T-helper 1 cell (primary cell): ENCODE results near the gene METRN.
A peak's percentile ranks its signal among the peaks of the same experiment; 100 is the strongest.

Experiments used
- DNase-seq, 5 donors: peaks; one replicate each; pipeline ENCODE4 v3.0.0-alpha.2; 2012 to 2020

The METRN gene

DNA sequence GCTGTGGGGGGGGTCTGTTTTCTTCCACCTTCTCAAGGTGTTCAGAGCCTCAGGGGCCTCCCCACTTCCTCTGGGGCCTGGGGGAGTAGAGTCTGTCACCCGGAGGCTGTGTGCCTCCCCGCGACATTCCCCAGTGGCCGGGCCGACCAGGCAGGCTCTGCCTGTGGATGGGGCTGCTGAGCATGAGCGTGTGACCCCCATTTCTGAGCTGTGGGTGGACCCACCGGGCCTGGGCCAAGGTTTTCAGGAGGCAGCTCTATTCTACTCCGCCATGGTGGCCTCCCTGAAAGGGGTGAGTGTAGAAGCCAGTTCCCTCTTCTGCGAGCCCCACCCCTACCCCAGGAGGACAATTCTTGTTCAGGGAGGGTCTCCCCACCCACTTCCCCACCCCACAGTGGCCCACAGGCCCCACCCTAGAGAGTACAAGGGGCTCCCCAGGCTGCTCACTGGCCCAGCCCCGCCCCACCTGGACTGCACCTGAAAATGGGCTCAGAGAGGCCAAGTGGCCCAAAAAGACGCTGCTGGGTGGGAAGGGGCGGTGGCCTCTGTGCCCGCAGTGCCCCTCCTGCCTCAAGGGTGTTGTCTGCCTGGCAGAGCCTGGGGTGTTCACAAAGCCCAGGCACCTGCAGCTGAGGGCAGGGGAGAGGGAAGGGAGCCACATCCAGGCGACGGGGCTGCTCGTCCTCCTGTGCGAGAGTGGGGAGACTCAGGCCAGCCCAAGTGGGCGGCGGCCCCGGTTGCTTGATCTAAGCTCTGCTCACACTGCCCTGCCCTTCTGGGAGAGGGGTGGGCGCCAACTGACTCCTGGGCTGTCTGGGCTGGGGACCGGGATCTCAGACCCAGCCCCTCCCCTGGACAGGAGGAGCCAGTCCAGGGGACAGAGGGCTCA, 47.0 kb downstream of the METRN start:
- peak in 1 of 5 donors; percentile 11 for DNase-seq

DNA sequence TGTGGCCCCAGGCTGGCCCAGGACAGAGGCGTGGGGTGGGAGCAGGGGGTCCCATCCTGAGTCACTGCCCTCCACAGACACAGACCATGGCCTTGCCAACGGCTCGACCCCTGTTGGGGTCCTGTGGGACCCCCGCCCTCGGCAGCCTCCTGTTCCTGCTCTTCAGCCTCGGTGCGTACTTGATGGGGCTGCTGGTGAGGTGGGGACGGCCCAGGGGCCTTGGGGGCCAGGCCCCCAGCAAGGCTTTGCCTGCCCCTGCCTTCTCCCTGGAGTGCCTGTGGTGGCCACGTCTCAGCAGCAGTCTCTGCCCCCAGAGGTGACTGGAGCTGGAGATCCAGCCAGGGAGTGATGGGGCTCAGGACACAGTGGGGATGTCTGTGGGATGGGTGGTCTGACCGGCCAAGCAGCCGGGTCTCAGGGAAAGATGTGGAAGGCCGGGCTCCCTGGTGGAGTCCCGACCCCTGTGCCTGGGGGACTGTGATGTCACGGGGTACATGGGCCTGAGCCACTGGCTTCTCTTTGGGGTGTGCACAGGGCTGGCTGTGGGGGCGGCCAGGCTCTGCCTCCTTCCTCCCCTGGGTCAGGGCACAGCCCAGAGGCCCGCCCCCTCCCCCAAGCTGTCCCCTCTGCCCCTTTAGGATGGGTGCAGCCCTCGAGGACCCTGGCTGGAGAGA, 47.8 kb downstream of the METRN start:
- no peak for DNase-seq

- no peak for DNase-seq
Measured at GRCh38 chr16:763369-764183, 48.7 kb downstream of the METRN start.

- peak in 1 of 5 donors; percentile 11 for DNase-seq
Measured at GRCh38 chr16:764184-764750, 49.3 kb downstream of the METRN start.

DNA sequence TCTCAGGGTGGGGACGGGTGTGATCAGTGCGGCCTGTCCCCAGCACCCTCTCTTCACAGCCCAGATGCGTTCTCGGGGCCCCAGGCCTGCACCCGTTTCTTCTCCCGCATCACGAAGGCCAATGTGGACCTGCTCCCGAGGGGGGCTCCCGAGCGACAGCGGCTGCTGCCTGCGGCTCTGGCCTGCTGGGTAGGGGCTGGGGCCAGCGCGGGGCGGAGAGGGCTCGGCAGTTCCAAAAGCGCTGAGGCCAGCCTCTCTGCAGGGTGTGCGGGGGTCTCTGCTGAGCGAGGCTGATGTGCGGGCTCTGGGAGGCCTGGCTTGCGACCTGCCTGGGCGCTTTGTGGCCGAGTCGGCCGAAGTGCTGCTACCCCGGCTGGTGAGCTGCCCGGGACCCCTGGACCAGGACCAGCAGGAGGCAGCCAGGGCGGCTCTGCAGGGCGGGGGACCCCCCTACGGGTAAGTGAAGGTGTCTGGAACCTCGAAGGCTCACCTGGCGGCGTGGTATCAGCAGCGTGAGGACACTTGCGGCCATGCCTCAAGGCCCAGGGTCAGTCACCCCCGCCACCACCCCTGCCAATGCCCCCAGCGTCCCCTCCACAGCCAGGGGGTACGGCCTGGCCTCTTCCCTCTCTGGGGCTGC, 50.0 kb downstream of the METRN start:
- DNase-seq: no peak

DNA sequence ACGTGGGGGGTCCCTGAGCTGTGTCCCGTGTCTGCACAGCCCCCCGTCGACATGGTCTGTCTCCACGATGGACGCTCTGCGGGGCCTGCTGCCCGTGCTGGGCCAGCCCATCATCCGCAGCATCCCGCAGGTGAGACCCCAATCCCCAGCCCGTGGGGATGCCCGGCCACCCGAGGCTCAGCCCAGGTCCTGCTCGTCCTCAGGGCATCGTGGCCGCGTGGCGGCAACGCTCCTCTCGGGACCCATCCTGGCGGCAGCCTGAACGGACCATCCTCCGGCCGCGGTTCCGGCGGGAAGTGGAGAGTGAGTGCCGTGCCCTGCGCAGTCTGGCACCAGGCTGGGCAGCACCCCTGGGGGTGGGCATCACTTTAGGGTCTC, 50.6 kb downstream of the METRN start:
- DNase-seq: no peak

- no peak for DNase-seq
Measured at GRCh38 chr16:766008-766819, 51.3 kb downstream of the METRN start.

- peak in 1 of 5 donors; percentile 11 for DNase-seq
Measured at GRCh38 chr16:766820-767640, 52.1 kb downstream of the METRN start.

DNA sequence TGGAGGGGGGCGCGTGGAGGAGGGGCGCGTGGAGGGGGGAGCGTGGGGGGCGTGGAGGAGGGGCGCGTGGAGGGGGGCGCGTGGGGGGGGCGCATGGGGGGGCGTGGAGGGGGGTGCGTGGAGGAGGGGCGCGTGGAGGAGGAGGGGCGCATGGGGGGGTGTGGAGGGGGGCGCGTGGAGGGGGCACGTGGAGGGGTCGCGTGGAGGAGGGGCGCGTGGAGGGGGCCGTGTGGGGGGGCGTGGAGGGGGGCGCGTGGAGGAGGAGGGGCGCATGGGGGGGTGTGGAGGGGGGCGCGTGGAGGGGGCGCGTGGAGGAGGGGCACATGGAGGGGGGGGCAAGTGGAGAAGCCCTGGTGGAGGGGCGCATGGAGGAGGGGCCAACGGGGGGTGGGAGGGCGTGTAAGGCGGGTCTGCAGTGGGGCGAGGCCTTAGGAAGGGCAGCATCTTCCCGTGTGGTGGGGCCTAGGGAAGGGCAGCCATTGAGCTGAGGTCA, 52.9 kb downstream of the METRN start:
- DNase-seq: no peak

DNA sequence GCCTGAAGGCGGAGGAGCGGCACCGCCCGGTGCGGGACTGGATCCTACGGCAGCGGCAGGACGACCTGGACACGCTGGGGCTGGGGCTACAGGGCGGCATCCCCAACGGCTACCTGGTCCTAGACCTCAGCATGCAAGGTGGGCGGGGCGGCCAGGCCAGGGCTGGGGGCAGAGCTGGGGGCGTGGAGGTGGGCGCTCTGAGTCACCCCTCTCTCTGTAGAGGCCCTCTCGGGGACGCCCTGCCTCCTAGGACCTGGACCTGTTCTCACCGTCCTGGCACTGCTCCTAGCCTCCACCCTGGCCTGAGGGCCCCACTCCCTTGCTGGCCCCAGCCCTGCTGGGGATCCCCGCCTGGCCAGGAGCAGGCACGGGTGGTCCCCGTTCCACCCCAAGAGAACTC, 53.5 kb downstream of the METRN start:
- no peak for DNase-seq
